Heart left ventricle (tissue), 16 donors: ENCODE data around the gene MGLL. TPM values are rescaled to one million over a fixed set of nuclear protein-coding genes. Genes with fewer than 3 reads are reported as not detected.
A peak's percentile ranks its signal among the peaks of the same experiment; 100 is the strongest.

ENCODE experiments used
- ATAC-seq, 4 donors: fragments of 200-7000 bp; cut with Tn5 transposase; one replicate each; pipeline ENCODE4 v1.9.1; 2020 to 2022; ENCODE audit warnings: moderate library complexity in 4 of 4, mild to moderate bottlenecking in 3 of 4, moderate number of reproducible peaks in 1 of 4
- DNase-seq, 5 donors: peaks; one replicate each; pipeline ENCODE4 v3.0.0-alpha.2; 2020
- H3K27ac ChIP-seq, 12 donors: fragments of 200-600 bp; sonication (generic) in 4 of 12; one replicate each; pipeline versions ENCODE4 v1.5.0 to v1.8.0; 2016 to 2022; ENCODE audit warnings: mild to moderate bottlenecking in 2 of 12
- H3K27me3 ChIP-seq, 9 donors: fragments of 200-600 bp; sonication (generic) in 2 of 9; one replicate each; pipeline versions ENCODE4 v1.5.1 to v1.8.0; 2016 to 2022; ENCODE audit warnings: mild to moderate bottlenecking in 3 of 9
- H3K36me3 ChIP-seq, 9 donors: fragments of 200-600 bp; sonication (generic) in 2 of 9; one replicate each; pipeline versions ENCODE4 v1.5.0 to v1.8.0; 2018 to 2022; ENCODE audit warnings: mild to moderate bottlenecking in 2 of 9
- H3K4me1 ChIP-seq, 12 donors: fragments of 200-600 bp; sonication (generic) in 4 of 12; one replicate each; pipeline versions ENCODE4 v1.5.0 to v1.8.0; 2016 to 2022; ENCODE audit warnings: mild to moderate bottlenecking in 3 of 12
- H3K4me3 ChIP-seq, 12 donors: fragments of 200-600 bp; sonication (generic) in 4 of 12; one replicate each; pipeline versions ENCODE4 v1.5.0 to v1.8.0; 2017 to 2022; ENCODE audit warnings: mild to moderate bottlenecking in 9 of 12, moderate library complexity in 4 of 12
- H3K9me3 ChIP-seq, 12 donors: fragments of 200-600 bp; sonication (generic) in 4 of 12; one replicate each; pipeline versions ENCODE4 v1.5.0 to v1.8.0; 2016 to 2022; ENCODE audit warnings: mild to moderate bottlenecking in 1 of 12
- POLR2A ChIP-seq, 2 donors: fragments of 450-650 bp; IDR thresholded peaks; one replicate each; pipeline ENCODE4 v1.6.1; 2017; ENCODE audit warnings: antibody characterized with exemption in 2 of 2, mild to moderate bottlenecking in 2 of 2, moderate library complexity in 2 of 2
- WGBS, 4 donors: extraction: QIAGEN DNeasy Blood & Tissue Kit in 2 of 4; methylation state at CpG; one replicate each; pipeline versions ENCODE4 v1.1.5 to v1.1.7; 2013 to 2018; 5-methylcytosine and 5-hydroxymethylcytosine counted together
- intact Hi-C, 10 donors: fragments of 100-400 bp; cut with DNase I; formaldehyde crosslinking; loops; one replicate each; pipeline versions ENCODE4 v1.11.1 to v1.14.2; 2022
- polyA plus RNA-seq, 2 donors: library from polyadenylated mRNA; stranded (reverse); fragments of 200-250 nt; gene quantifications; one replicate each; pipeline ENCODE4 v1.2.3, GENCODE V29; 2013
- total RNA-seq, 9 donors: library from RNA; depleted of rRNA in 2 of 9; stranded (reverse); fragments of >200 nt in 2 of 9; fragmentation: NEBNext Ultra II Directional in 3 of 9; extraction: Animal tissue kit (Norgen Biotek cat#: 25700) in 3 of 9; gene quantifications; one replicate each; pipeline versions ENCODE4 v1.1.0 to v1.2.4, GENCODE V29; 2016 to 2023
- TF ChIP-seq, protein P1 (sequence below), 12 donors: fragments of 200-600 bp; sonication (generic) in 4 of 12; IDR thresholded peaks; one replicate each; pipeline versions ENCODE4 v1.5.0 to v1.8.0; 2018 to 2022; ENCODE audit warnings: antibody characterized with exemption in 12 of 12, mild to moderate bottlenecking in 5 of 12
- donor health status: ischemic (EF 13 %, LVEDD 7.1; RV severe dilation, severe dysfunction).
- donor health status: healthy with polysubstance abuse.
- donor health status: DM: no; HTN: yes; CAD: no.
- donor health status: DM: no; HTN: no; CAD: no.
- donor health status: ischemic (EF 25% LVEDD 6.9; RV normal size, moderate dysfunction).
- donor health status: ischemic (EF 25% LVEDD 5.7; RV mildly dilated, moderate dysfunction).
- donor health status: healthy.
- donor health status: DM: yes; HTN: yes; CAD: no.
- donor health status: ischemic (EF 35%, LVEDD 5.7; RV mildly dilated, moderate dysfunction).
- donor health status: nonischemic (EF 11% LVEDD 7.7; RV severe dilation, severe dysfunction).
- donor health status: DM: yes; HTN: yes; CAD: no.
- donor health status: PGD.
- donor health status: ischemic (EF 29% LVEDD 5.4; RV normal size, mild dysfunction).
- donor health status: nonischemic (EF 23%, LVEDD 6.1; RV moderate dilation, normal function).

MGLL gene
- total and polyA plus RNA-seq, 11 donors: 38.5 to 119 (median 78.9) TPM

DNA sequence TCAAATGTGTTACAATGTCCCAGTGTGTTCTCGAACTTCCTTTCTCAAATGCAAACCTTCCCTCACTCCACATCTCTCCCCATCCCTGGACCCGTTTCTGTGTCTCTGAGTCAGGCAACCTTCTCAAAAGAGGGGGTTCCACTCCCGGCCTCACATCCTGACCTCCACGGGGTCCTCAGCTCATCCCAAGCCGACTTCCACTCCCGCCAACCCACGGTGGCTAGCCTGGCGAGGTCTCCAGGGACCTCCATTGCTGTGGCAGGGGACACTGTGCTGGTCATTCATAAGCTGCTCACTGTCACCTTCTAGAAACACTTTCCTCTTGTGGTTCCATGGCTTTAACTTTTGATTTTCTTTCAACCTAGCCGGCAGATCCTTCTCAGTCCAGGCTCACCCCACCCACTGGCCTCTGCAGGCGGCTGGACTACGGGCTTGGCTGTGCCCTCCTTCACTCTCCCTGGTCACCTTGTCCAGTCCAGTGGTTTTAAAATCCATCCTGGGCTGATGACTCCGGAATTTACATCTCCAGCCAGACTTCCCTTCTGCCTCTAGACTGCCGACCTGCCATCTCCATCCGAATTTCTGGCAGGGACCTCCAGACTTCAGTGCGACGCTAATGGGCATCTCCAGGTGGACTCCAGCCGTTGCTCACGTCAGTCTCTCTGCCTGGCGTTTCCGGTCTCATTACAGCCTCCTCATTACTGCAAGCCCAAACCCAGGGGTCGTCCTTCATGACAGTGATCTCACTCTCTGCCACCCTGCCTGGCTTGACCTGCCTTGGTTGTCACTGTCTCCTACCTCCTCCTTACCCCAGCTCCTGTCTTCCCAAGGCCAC is 129.6 kb downstream of the MGLL start:
- ATAC-seq (no peak), DNase-seq (peak in 3 of 5 donors; percentile 11 to 44 (median 16))
- no peaks in the 10 kb centered on the region for H3K27me3 ChIP-seq
- intact Hi-C loops: loop anchor here in 5 of 10 donors (5.0 kb wide), 3 partner anchors 130 to 270 kb away; partner anchors contain the start of gene MGLL (in 3 of the 5)
- H3K36me3 ChIP-seq: peaks cover 0 to 60% (median 42%) of the 10 kb centered on the region in 9 donors
- H3K4me1 ChIP-seq: peaks cover 3 to 77% (median 37%) of the 10 kb centered on the region in 12 donors
- WGBS, 4 donors: 83 to 90% (median 86%) methylated on average over 21 of the region's 21 CpGs
- H3K9me3 ChIP-seq: no peaks in the 10 kb centered on the region
- no peak for TF ChIP-seq POLR2A (IDR thresholded peaks at IDR 0.05)
- TF ChIP-seq, protein P1, sequence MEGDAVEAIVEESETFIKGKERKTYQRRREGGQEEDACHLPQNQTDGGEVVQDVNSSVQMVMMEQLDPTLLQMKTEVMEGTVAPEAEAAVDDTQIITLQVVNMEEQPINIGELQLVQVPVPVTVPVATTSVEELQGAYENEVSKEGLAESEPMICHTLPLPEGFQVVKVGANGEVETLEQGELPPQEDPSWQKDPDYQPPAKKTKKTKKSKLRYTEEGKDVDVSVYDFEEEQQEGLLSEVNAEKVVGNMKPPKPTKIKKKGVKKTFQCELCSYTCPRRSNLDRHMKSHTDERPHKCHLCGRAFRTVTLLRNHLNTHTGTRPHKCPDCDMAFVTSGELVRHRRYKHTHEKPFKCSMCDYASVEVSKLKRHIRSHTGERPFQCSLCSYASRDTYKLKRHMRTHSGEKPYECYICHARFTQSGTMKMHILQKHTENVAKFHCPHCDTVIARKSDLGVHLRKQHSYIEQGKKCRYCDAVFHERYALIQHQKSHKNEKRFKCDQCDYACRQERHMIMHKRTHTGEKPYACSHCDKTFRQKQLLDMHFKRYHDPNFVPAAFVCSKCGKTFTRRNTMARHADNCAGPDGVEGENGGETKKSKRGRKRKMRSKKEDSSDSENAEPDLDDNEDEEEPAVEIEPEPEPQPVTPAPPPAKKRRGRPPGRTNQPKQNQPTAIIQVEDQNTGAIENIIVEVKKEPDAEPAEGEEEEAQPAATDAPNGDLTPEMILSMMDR (IDR thresholded peaks at IDR 0.05): no peak
- H3K4me3 ChIP-seq: no peak overlapping the region
- peak overlapping the region in 7 of 12 donors; percentile 1 to 61 (median 33) for H3K27ac ChIP-seq

DNA sequence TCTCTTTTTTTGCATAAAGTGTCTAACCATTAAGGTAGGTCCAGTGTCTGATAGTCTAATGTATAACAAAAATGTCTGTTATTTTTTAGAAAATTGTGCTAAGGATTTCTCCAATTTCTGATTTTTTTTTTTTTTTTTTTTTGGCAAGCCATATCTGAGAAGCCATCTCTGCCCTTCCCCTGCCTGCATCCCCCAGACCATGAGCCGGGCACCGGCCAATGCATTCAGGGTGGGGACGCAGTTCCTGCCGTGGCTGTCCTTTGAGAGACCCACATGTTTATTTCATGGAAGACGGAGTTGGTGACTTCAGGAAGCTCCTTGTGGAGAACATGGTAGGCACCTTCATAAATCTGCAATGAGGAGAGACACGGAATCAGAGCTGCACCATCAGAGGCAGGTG is 130.3 kb downstream of the MGLL start:
- Histone ChIP-seq H3K27ac (peak overlapping the region in 9 of 12 donors; percentile 8 to 70 (median 52)), H3K9me3 (no peaks in the 10 kb centered on the region), H3K4me1 (peaks cover 3 to 70% (median 30%) of the 10 kb centered on the region in 12 donors), H3K27me3 (no peaks in the 10 kb centered on the region), H3K36me3 (peaks cover 0 to 60% (median 42%) of the 10 kb centered on the region in 9 donors), H3K4me3 (no peak overlapping the region)
- no peak for ATAC-seq
- DNase-seq: peak in 3 of 5 donors; percentile 18 to 37 (median 21)
- WGBS, 4 donors: 75 to 81% (median 77%) methylated on average over 6 of the region's 6 CpGs
- no peak for TF ChIP-seq POLR2A (IDR thresholded peaks at IDR 0.05)
- TF ChIP-seq, protein P1 (IDR thresholded peaks at IDR 0.05): no peak
- intact Hi-C loops: loop anchor here in 5 of 10 donors (5.0 kb wide), 3 partner anchors 130 to 270 kb away; partner anchors contain the start of gene MGLL (in 3 of the 5)

DNA sequence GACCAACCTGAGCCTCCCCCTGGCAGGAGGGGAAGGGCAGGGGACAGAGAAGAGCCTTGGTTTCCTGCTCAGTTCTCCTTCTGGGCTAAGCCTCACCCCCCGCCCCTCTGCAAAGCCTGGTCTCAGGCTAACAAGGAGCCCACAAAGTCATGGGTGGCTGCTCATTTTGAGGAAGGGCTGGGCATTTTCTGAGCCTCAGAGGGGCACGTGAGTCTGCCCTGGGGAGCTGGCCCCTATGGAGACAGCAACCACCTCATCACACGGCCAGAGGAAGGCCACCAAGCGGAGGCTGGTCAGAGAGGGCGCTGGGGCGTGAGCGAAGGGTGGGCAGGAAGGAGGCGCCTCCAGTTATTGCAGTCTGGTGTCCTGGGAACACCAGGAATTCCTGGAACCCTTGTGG is 130.8 kb downstream of the MGLL start:
- ATAC-seq (no peak), DNase-seq (peak in 3 of 5 donors; percentile 16 to 49 (median 31))
- Histone ChIP-seq H3K27ac (peak overlapping the region in 11 of 12 donors; percentile 8 to 70 (median 52)), H3K9me3 (no peaks in the 10 kb centered on the region), H3K27me3 (no peaks in the 10 kb centered on the region), H3K4me1 (peaks cover 0 to 65% (median 25%) of the 10 kb centered on the region in 12 donors), H3K36me3 (peaks cover 0 to 60% (median 42%) of the 10 kb centered on the region in 9 donors), H3K4me3 (no peak overlapping the region)
- TF ChIP-seq POLR2A (IDR thresholded peaks at IDR 0.05): no peak
- TF ChIP-seq, protein P1 (IDR thresholded peaks at IDR 0.05): no peak
- 69 to 84% (median 78%) methylated on average over 8 of the region's 8 CpGs for WGBS, 4 donors
- intact Hi-C loops: loop anchor here in 5 of 10 donors (5.0 kb wide), 3 partner anchors 131 to 271 kb away; partner anchors contain the start of gene MGLL (in 3 of the 5)
